ENCODE measurements around the gene PIN1.

PIN1 gene

GRCh38 chr19:9875031-9875627, 40.0 kb downstream of the PIN1 start:
- TF ChIP-seq MAX (IDR thresholded peaks at IDR 0.05): no peak
- TF ChIP-seq USF1 (IDR thresholded peaks at IDR 0.05): no peak
- no peak for TF ChIP-seq TCF12 (IDR thresholded peaks at IDR 0.05; ENCODE audit: low read depth)
- no peak for TF ChIP-seq TEAD4 (IDR thresholded peaks at IDR 0.05)
- no peak for TF ChIP-seq FOXM1 (IDR thresholded peaks at IDR 0.05; ENCODE audit: borderline replicate concordance, low read depth)
- TF ChIP-seq YY1 (IDR thresholded peaks at IDR 0.05; ENCODE audit: low read depth): no peak
- TF ChIP-seq EGR1 (IDR thresholded peaks at IDR 0.05): no peak
- no peak for TF ChIP-seq CEBPB (IDR thresholded peaks at IDR 0.05)
- TF ChIP-seq EP300 (IDR thresholded peaks at IDR 0.05; ENCODE audit: borderline replicate concordance): no peak
- no peak for TF ChIP-seq CREB1 (IDR thresholded peaks at IDR 0.05; ENCODE audit: low read depth)
- TF ChIP-seq ZBTB7A (IDR thresholded peaks at IDR 0.05; ENCODE audit: low read depth): no peak
- no peak for TF ChIP-seq TAF1 (IDR thresholded peaks at IDR 0.05; ENCODE audit: low read depth)
- no peak for TF ChIP-seq RAD21 (IDR thresholded peaks at IDR 0.05; ENCODE audit: low read depth)
- TF ChIP-seq REST (IDR thresholded peaks at IDR 0.05; ENCODE audit: low read depth): no peak
- no peak for TF ChIP-seq NFIC (IDR thresholded peaks at IDR 0.05)

GRCh38 chr19:9875796-9876195, 40.7 kb downstream of the PIN1 start:
- TF ChIP-seq RAD21 (IDR thresholded peaks at IDR 0.05; ENCODE audit: low read depth): no peak
- no peak for TF ChIP-seq TAF1 (IDR thresholded peaks at IDR 0.05; ENCODE audit: low read depth)
- no peak for TF ChIP-seq USF1 (IDR thresholded peaks at IDR 0.05)
- TF ChIP-seq EP300 (IDR thresholded peaks at IDR 0.05; ENCODE audit: borderline replicate concordance): no peak
- no peak for TF ChIP-seq TCF12 (IDR thresholded peaks at IDR 0.05; ENCODE audit: low read depth)
- TF ChIP-seq EGR1 (IDR thresholded peaks at IDR 0.05): no peak

- TF ChIP-seq ZBTB7A (IDR thresholded peaks at IDR 0.05; ENCODE audit: low read depth) (no peak), REST (IDR thresholded peaks at IDR 0.05; ENCODE audit: low read depth) (no peak), FOXM1 (IDR thresholded peaks at IDR 0.05; ENCODE audit: borderline replicate concordance, low read depth) (no peak), EP300 (IDR thresholded peaks at IDR 0.05; ENCODE audit: borderline replicate concordance) (no peak), TCF12 (IDR thresholded peaks at IDR 0.05; ENCODE audit: low read depth) (no peak), YY1 (IDR thresholded peaks at IDR 0.05; ENCODE audit: low read depth) (no peak), TEAD4 (IDR thresholded peaks at IDR 0.05) (no peak), CREB1 (IDR thresholded peaks at IDR 0.05; ENCODE audit: low read depth) (no peak), CEBPB (IDR thresholded peaks at IDR 0.05) (no peak), MAX (IDR thresholded peaks at IDR 0.05) (no peak), NFIC (IDR thresholded peaks at IDR 0.05) (no peak), TAF1 (IDR thresholded peaks at IDR 0.05; ENCODE audit: low read depth) (no peak), USF1 (IDR thresholded peaks at IDR 0.05) (no peak), RAD21 (IDR thresholded peaks at IDR 0.05; ENCODE audit: low read depth) (no peak), EGR1 (IDR thresholded peaks at IDR 0.05) (no peak)
These were observed 42.8 kb downstream of the PIN1 start for GRCh38 chr19:9877780-9878510.

DNA sequence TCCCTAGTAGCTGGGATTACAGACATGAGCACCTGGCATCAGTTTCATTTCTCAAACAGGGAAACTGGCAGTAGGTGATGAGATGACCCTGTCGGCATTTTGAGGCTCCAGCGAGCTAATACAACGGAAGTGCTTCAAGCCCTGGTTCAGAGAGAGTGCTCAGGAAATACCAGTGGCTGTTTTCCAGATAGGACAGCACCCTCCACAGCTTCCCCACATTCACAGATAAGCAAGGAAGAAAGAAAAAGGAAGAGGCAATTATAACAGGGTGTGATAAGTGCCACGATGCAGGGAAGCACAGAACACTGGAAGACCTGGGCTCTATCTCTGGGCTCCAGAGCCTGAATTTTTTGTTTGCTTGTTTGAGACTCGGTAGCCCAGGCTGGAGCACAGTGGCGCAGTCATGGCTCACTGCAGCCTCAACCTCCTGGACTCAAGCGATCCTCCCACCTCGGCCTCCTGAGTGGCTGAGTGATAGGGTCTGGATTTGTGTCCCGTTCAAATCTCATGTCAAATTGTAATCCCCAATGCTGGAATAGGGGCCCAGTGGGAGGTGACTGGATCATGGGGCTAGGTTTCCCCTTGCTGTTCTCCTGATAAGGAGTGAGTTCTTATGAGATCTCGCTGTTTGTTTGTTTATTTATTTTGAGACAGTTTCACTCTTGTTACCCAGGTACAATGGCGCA, 43.5 kb downstream of the PIN1 start:
- TF ChIP-seq RAD21 (IDR thresholded peaks at IDR 0.05; ENCODE audit: low read depth): no peak
- no peak for TF ChIP-seq TAF1 (IDR thresholded peaks at IDR 0.05; ENCODE audit: low read depth)
- TF ChIP-seq TEAD4 (IDR thresholded peaks at IDR 0.05): no peak
- TF ChIP-seq FOXM1 (IDR thresholded peaks at IDR 0.05; ENCODE audit: borderline replicate concordance, low read depth): no peak
- no peak for TF ChIP-seq CREB1 (IDR thresholded peaks at IDR 0.05; ENCODE audit: low read depth)
- no peak for TF ChIP-seq EGR1 (IDR thresholded peaks at IDR 0.05)
- no peak for TF ChIP-seq CEBPB (IDR thresholded peaks at IDR 0.05)
- no peak for TF ChIP-seq USF1 (IDR thresholded peaks at IDR 0.05)
- TF ChIP-seq NFIC (IDR thresholded peaks at IDR 0.05): no peak
- TF ChIP-seq ZBTB7A (IDR thresholded peaks at IDR 0.05; ENCODE audit: low read depth): no peak
- no peak for TF ChIP-seq EP300 (IDR thresholded peaks at IDR 0.05; ENCODE audit: borderline replicate concordance)

Measured in Ishikawa (cell line).